Measurements from ENCODE around the gene GID8.

The GID8 gene

GRCh38 chr20:62982124-62983075 lies 44.5 kb downstream of the GID8 start:
- no peak for DNase-seq (ENCODE audit: low read depth in 1 of 2, low spot score in 1 of 2)

GRCh38 chr20:62983210-62983609 lies 45.3 kb downstream of the GID8 start:
- no peak for DNase-seq (ENCODE audit: low read depth in 1 of 2, low spot score in 1 of 2)

- DNase-seq (ENCODE audit: low read depth in 1 of 2, low spot score in 1 of 2): no peak
These were observed 46.9 kb downstream of the GID8 start for GRCh38 chr20:62984666-62985443.

DNA sequence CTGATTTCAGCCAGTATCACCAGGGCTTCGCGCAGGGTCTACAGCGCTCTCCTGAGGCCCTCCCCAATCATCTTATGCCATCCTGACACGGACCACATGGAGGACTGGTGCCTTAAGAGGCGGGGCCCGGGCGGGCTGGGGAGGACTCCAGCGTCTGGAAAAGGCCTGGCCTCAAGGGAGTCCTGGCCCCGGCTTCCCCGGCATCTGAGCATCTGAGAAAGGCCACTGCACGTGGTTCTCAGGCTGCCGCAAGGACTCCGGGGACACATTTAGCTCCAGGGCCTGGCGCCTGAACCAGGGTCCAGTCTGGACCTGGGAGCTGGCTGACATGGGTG lies 47.5 kb downstream of the GID8 start:
- DNase-seq (ENCODE audit: low read depth in 1 of 2, low spot score in 1 of 2): no peak

GRCh38 chr20:62986257-62986800 lies 48.4 kb downstream of the GID8 start:
- no peak for DNase-seq (ENCODE audit: low read depth in 1 of 2, low spot score in 1 of 2)

DNA sequence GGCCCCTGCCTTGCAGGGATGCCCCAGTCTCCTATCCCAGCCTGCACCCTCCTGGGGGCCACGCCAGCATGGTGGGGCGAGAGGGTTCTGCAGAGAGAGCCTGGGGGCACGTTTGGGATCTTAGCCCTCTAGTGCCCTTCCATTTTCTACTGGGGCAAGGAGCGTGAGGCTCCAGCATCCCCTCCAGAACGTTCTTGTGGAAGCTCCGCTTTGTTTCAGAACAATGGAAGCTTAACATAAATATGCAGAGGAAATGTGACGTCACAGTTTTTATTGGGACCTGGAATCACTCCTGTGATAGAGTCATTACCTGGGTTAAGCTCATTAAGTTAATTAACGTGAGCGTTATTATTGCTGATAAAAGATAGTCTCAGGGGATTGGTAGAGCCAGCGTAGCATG lies 49.2 kb downstream of the GID8 start:
- no peak for DNase-seq (ENCODE audit: low read depth in 1 of 2, low spot score in 1 of 2)

DNA sequence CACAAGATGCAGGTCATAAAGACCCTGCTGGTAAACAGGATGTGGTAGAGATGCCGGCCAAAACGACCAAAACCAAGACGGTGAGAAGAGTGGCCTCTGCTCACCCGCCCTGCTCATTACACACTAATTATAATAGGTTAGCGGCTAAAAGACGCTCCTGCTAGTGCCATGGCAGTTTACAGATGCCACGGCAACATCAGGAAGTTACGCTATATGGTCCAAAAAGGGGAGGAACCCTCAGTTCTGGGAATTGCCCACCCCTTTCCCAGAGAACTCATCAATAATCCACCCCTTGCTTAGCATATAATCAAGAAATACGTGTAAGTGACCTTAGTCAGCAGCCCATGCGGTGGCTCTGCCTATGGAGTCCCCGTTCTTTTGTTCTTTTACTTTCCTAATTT lies 51.3 kb downstream of the GID8 start:
- DNase-seq (ENCODE audit: low read depth in 1 of 2, low spot score in 1 of 2): no peak

GRCh38 chr20:62990306-62990825 lies 52.4 kb downstream of the GID8 start:
- no peak for DNase-seq (ENCODE audit: low read depth in 1 of 2, low spot score in 1 of 2)

DNA sequence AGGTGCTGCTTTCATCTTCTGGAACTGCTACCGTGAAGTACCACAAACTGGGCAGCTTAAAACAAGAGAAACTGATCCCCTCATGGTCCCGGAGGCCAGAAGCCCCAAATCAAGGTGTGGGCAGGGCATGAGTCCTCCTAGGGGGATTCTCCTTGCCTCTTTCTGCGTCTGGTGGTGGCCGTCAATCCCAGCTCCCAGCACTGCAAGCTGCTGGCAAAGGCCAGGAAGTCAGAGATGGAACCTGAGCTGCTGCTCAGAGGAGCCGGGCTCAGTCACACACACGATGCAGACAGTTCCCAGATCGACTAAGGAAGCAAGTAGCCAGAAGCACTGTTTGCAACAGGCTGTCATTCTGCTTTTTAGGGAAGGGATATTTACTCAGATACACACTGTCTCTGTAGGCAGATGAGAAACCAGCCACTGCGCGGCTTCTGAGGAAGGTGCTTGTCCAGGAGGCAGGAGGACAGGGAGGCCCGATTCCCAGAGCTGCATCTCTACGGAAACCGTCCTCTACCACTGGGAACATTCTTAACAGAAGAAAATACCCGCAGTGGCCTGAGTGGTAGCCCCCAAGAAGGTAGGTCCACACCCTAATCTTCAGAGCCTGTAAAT lies 53.4 kb downstream of the GID8 start:
- no peak for DNase-seq (ENCODE audit: low read depth in 1 of 2, low spot score in 1 of 2)

DNA sequence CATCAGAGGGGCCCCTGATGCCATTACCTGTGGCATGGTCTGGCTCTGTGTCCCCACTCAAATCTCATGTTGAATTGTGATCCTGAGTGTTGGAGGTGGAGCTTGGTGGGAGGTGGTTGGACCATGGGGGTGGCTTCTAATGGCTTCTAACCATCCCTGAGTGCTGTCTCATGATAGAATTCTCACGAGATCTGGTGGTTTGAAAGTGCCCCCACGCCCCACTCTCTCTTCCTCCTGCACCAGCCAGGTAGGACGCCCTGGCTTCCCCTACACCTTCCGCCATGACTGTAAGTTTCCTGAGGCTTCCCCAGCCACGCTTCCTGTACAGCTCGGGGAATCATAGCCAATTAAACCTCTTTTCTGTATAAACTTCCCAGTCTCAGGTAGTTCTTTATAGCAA lies 53.9 kb downstream of the GID8 start:
- no peak for DNase-seq (ENCODE audit: low read depth in 1 of 2, low spot score in 1 of 2)

GRCh38 chr20:62993856-62994494 lies 56.0 kb downstream of the GID8 start:
- DNase-seq (ENCODE audit: low read depth in 1 of 2, low spot score in 1 of 2): no peak

- no peak for DNase-seq (ENCODE audit: low read depth in 1 of 2, low spot score in 1 of 2)
These were observed 56.9 kb downstream of the GID8 start for GRCh38 chr20:62994869-62995281.

DNA sequence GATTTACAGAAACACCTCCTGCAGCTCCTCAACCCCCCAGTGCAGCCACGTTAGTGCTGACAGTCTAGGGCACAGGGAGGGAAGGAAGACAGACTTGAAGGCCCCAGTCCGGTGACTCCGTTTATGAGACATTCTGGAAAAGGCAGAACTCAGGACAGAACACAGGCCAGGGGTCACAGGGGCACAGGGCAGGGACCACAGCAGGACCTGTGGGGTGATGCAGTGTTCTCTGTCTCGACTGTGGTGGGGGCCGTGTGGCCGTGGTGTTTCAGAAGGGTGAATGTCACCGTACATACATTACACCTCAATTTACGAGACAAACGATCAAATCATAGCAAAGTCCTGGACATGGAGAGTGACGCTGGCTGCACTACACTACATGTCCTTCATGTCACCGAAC lies 57.5 kb downstream of the GID8 start:
- no peak for DNase-seq (ENCODE audit: low read depth in 1 of 2, low spot score in 1 of 2)

- DNase-seq (ENCODE audit: low read depth in 1 of 2, low spot score in 1 of 2): no peak
These were observed 58.1 kb downstream of the GID8 start for GRCh38 chr20:62995898-62996595.

DNA sequence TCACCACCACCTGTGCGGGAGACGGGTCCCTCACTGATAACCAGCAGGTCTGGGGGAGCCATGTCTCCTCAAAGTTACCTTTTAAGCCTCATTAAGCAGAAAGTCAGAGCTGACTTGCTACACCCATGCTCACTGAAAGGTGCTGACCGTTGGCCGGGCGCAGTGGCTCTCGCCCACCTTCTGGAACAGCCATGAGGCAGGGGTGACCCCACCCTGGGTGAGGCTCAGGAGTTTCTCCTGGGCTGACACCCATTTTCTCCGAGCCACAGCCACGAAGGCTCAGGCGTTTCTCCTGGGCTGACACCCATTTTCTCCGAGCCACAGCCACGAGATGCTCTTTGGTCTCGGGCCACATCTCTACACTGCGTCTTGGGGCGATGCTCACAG lies 58.6 kb downstream of the GID8 start:
- DNase-seq (ENCODE audit: low read depth in 1 of 2, low spot score in 1 of 2): no peak

DNA sequence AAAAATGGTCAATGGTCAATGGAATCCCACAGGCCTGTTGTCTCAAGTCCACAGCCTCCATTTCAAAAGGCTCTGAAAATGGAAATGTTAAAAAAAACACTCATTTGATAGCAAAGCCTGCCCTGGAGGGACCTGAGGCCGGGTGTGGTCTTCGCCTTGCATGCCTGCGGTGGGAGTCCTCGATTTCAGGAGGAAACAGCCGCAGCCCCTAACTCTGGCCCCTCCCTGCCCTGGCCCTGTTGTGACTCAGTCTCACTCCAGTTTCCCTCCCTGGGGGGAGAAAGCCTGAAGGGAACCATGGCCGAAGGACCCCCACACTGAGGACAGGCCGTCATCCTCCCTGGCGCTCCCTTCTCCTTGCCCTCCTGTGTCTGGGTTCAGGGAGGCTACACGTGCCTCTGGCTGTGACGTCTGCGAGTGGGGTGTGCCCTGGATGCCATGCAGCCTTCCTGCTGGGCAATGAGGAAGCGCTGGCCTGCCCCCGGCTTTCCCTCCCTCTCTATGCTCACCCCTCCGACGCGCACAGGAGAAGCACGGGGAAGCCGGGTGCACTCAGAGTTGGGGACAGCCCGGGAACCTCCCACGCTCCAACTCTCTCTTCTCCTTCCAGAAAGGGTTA lies 59.6 kb downstream of the GID8 start:
- no peak for DNase-seq (ENCODE audit: low read depth in 1 of 2, low spot score in 1 of 2)

All from activated CD4-positive, alpha-beta T cell treated with anti-CD3 and anti-CD28 coated beads, Interleukin-2, amount 50 U/mL, for 24 hours (primary cell).